ENCODE results near the gene LMAN1L. TPM values are rescaled to one million over a fixed set of nuclear protein-coding genes. Genes with fewer than 3 reads are reported as not detected.

The LMAN1L gene
- total RNA-seq, 1 donor from 2014 or later, result not detected

DNA sequence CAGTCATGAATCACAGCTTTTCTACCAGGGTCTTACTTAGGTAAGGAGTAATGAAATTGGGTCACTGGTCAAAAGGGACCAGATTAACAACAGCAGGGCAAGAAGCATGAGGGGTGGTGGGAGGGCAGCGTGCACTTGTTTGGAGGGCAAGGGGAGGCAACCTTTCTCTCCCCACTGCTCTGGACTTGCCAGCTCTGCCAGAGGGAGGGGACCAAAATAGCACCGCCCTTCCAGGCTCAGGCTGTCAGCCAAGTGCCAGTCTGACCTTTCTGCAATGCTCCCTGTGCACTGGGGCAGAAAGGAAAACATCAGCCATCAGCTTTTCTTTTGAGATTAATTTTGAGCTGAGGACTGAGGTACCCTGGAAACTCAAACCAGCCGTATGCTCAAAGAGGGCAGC lies 34.8 kb downstream of the LMAN1L start:
- H3K36me3 Mint-ChIP-seq (ENCODE audit: low read depth), result peaks cover 26% of the 10 kb centered on the region
- no peak overlapping the region for H3K27ac Mint-ChIP-seq (ENCODE audit: unreplicated experiment)
- no peaks in the 10 kb centered on the region for H3K9me3 Mint-ChIP-seq (ENCODE audit: low read depth)
- H3K4me1 Mint-ChIP-seq (ENCODE audit: low read depth), result peaks cover 9% of the 10 kb centered on the region
- no peak for DNase-seq (ENCODE audit: low spot score)
- no peaks in the 10 kb centered on the region for H3K27me3 Mint-ChIP-seq (ENCODE audit: low read depth)
- TF ChIP-seq, protein P1, sequence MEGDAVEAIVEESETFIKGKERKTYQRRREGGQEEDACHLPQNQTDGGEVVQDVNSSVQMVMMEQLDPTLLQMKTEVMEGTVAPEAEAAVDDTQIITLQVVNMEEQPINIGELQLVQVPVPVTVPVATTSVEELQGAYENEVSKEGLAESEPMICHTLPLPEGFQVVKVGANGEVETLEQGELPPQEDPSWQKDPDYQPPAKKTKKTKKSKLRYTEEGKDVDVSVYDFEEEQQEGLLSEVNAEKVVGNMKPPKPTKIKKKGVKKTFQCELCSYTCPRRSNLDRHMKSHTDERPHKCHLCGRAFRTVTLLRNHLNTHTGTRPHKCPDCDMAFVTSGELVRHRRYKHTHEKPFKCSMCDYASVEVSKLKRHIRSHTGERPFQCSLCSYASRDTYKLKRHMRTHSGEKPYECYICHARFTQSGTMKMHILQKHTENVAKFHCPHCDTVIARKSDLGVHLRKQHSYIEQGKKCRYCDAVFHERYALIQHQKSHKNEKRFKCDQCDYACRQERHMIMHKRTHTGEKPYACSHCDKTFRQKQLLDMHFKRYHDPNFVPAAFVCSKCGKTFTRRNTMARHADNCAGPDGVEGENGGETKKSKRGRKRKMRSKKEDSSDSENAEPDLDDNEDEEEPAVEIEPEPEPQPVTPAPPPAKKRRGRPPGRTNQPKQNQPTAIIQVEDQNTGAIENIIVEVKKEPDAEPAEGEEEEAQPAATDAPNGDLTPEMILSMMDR (IDR thresholded peaks at IDR 0.05), result no peak
- H3K4me3 Mint-ChIP-seq (ENCODE audit: unreplicated experiment), result no peak overlapping the region

DNA sequence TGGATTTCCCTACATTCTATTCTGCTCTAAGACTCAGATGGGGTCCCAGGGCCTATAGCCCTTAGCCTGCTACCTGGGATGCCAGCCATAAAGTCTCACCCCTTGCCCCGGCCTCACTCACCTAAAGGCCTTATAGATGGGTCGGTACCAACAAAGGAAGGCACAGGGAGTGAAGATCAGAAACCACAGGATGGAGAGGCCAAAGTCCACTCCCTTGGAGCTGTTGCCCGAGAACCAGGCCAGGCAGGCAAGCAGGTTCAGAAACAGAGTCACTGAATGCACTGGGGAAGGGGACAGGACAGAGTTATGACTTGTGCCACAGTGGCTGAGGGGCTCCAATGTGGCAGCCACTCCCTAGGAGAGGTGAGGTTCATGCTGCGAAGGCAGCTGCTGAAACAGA lies 37.8 kb downstream of the LMAN1L start:
- Mint-ChIP-seq H3K27me3 (ENCODE audit: low read depth) (no peaks in the 10 kb centered on the region), H3K4me1 (ENCODE audit: low read depth) (no peaks in the 10 kb centered on the region), H3K9me3 (ENCODE audit: low read depth) (no peaks in the 10 kb centered on the region), H3K36me3 (ENCODE audit: low read depth) (peaks cover 24% of the 10 kb centered on the region), H3K4me3 (ENCODE audit: unreplicated experiment) (no peak overlapping the region), H3K27ac (ENCODE audit: unreplicated experiment) (no peak overlapping the region)
- TF ChIP-seq, protein P1 (IDR thresholded peaks at IDR 0.05), result no peak
- no peak for DNase-seq (ENCODE audit: low spot score)

DNA sequence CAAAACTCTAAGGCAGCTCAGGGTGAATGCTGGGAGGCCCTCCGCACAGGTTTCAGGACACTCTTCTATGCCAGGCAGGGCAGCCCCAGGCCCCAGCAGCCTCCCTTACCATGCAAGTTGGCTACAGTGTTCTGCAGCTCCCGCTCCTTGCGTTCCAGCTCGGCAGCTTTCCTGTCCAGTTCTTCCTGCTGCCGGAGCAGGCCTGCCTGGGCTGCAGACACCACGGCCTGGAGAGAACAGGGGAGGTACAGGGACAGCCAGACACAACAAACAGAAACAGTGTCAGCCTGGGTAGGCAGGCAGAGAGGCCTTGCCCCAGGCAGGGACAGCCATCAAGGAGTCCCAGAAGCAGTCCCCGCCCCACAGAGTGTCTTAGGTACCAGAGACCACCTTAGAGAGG lies 39.3 kb downstream of the LMAN1L start:
- Mint-ChIP-seq H3K36me3 (ENCODE audit: low read depth) (peaks cover 22% of the 10 kb centered on the region), H3K27ac (ENCODE audit: unreplicated experiment) (no peak overlapping the region), H3K9me3 (ENCODE audit: low read depth) (no peaks in the 10 kb centered on the region), H3K27me3 (ENCODE audit: low read depth) (no peaks in the 10 kb centered on the region), H3K4me3 (ENCODE audit: unreplicated experiment) (no peak overlapping the region), H3K4me1 (ENCODE audit: low read depth) (peaks cover 5% of the 10 kb centered on the region)
- DNase-seq (ENCODE audit: low spot score), result no peak
- TF ChIP-seq, protein P1 (IDR thresholded peaks at IDR 0.05), result no peak

DNA sequence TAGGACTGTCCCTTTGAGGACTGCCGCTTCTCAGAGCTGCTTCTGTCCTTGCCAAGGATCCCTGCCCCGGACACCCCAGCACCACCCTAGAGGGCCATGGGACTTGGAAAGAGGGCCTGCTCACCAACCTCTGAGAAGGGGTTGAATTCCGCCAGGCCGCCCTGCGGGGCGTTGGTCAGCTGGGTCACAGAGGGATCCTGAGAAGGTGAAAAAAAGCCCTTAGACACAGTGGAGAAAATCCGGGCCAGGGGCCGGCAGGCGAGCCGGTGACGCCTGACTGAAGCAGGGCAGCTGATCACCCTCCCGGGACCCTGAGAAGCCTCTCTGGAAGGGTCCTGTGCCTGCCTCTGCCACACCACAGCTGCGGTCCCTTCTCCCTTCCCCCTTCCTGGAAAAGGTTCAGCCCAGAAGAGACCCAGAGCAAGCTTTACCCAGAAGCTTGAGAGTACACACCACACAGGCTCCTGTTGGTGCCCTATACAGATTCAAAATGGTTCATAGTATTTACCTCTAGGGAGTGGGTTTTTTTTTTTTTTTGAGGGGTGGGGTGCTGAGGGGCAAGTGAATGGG lies 41.9 kb downstream of the LMAN1L start:
- Mint-ChIP-seq H3K4me1 (ENCODE audit: low read depth) (peaks cover 11% of the 10 kb centered on the region), H3K36me3 (ENCODE audit: low read depth) (peaks cover 13% of the 10 kb centered on the region), H3K27me3 (ENCODE audit: low read depth) (no peaks in the 10 kb centered on the region), H3K4me3 (ENCODE audit: unreplicated experiment) (no peak overlapping the region), H3K27ac (ENCODE audit: unreplicated experiment) (no peak overlapping the region), H3K9me3 (ENCODE audit: low read depth) (no peaks in the 10 kb centered on the region)
- TF ChIP-seq, protein P1 (IDR thresholded peaks at IDR 0.05), result no peak
- no peak for DNase-seq (ENCODE audit: low spot score)

DNA sequence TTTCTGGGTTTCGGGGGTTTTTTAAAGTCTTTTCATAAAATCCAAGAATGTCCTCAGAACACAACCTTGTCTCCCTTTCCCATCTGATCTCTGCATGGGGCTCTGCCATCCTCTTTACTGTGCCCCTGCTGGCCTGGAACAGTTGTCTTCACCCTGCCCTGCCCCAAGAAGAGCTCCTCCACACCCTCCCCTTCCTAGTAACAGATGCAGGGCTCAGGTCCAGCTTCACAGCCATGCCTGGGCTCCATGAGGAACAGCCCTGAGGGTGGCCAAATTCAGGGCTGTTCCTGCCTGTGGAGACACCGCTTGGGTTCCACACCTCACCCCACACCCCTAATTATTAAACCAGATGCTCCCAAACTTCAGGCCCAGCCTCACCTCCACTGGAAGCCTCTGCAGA lies 43.2 kb downstream of the LMAN1L start:
- H3K36me3 Mint-ChIP-seq (ENCODE audit: low read depth), result peaks cover 10% of the 10 kb centered on the region
- H3K9me3 Mint-ChIP-seq (ENCODE audit: low read depth), result no peaks in the 10 kb centered on the region
- TF ChIP-seq, protein P1 (IDR thresholded peaks at IDR 0.05), result no peak
- H3K27me3 Mint-ChIP-seq (ENCODE audit: low read depth), result no peaks in the 10 kb centered on the region
- peaks cover 11% of the 10 kb centered on the region for H3K4me1 Mint-ChIP-seq (ENCODE audit: low read depth)
- no peak overlapping the region for H3K27ac Mint-ChIP-seq (ENCODE audit: unreplicated experiment)
- no peak overlapping the region for H3K4me3 Mint-ChIP-seq (ENCODE audit: unreplicated experiment)
- DNase-seq (ENCODE audit: low spot score), result no peak
